Testis (tissue), 3 donors: ENCODE results near the gene CEACAM20. TPM values are rescaled to one million over a fixed set of nuclear protein-coding genes. Genes with fewer than 3 reads are reported as not detected.
A peak's percentile ranks its signal among the peaks of the same experiment; 100 is the strongest.
"Not testable (repeated sequence)": the region's sequence is repeated elsewhere in the genome, so short reads cannot be mapped to it uniquely, and the experiment has no call there.

Source experiments
- DNase-seq: peaks from one replicate; pipeline ENCODE4 v3.0.0-alpha.2; 2019
- H3K27ac ChIP-seq, 2 donors: fragments of 200-600 bp; sonication (generic); one replicate each; pipeline ENCODE4 v1.5.1; 2019
- H3K27me3 ChIP-seq: fragments of 200-600 bp; sonication (generic); one replicate; pipeline ENCODE4 v1.5.1; 2019
- H3K36me3 ChIP-seq: fragments of 200-600 bp; sonication (generic); one replicate; pipeline ENCODE4 v1.5.1; 2017; ENCODE audit warnings: low read depth; ENCODE audit errors: missing control alignments
- H3K4me1 ChIP-seq: fragments of 200-600 bp; sonication (generic); one replicate; pipeline ENCODE4 v1.5.1; 2019
- H3K4me3 ChIP-seq, 2 donors: fragments of 200-600 bp; sonication (generic); one replicate each; pipeline ENCODE4 v1.5.1; 2017 to 2019
- H3K9me3 ChIP-seq: fragments of 200-600 bp; sonication (generic); one replicate; pipeline ENCODE4 v1.5.1; 2017
- POLR2A ChIP-seq: fragments of 450-650 bp; IDR thresholded peaks from one replicate; pipeline ENCODE4 v1.6.1; 2017; ENCODE audit warnings: antibody characterized with exemption, mild to moderate bottlenecking, moderate library complexity
- WGBS, 2 donors: methylation state at CpG; one replicate each; pipeline ENCODE4 v1.1.5; 2018; 5-methylcytosine and 5-hydroxymethylcytosine counted together
- intact Hi-C: fragments of 100-400 bp; cut with DNase I; formaldehyde crosslinking; loops from one replicate; pipeline ENCODE4 v1.15.1; 2023; ENCODE audit warnings: low total_unique reads
- polyA plus RNA-seq: library from polyadenylated mRNA; stranded (reverse); fragments of 350-450 nt; fragmentation: Illumina TruSeq; extraction: RNeasy Lipid Tissue Mini Kit (QIAGEN cat#74804); gene quantifications from one replicate; pipeline ENCODE4 v1.2.3, GENCODE V29; 2014; ENCODE audit warnings: low read depth, low replicate concordance; ENCODE audit not compliant: insufficient read depth
- total RNA-seq, 2 donors: library from RNA; depleted of rRNA; stranded (reverse); fragments of >200 nt; gene quantifications; one replicate each; pipeline ENCODE4 v1.2.3, GENCODE V29; 2016
- TF ChIP-seq, protein P1 (sequence below), 3 experiments: fragments of 450-650 bp in 2 of 3; fragments of 200-600 bp in 1 of 3; sonication (generic) in 1 of 3; IDR thresholded peaks; one replicate each; pipeline ENCODE4 v1.5.1; 2016 to 2019; ENCODE audit warnings: antibody characterized with exemption in 3 of 3, mild to moderate bottlenecking in 2 of 3, moderate library complexity in 1 of 3

Gene CEACAM20
- total and polyA plus RNA-seq, 3 donors from 2014 or later, result 0.53 to 0.87 (median 0.62) TPM

DNA sequence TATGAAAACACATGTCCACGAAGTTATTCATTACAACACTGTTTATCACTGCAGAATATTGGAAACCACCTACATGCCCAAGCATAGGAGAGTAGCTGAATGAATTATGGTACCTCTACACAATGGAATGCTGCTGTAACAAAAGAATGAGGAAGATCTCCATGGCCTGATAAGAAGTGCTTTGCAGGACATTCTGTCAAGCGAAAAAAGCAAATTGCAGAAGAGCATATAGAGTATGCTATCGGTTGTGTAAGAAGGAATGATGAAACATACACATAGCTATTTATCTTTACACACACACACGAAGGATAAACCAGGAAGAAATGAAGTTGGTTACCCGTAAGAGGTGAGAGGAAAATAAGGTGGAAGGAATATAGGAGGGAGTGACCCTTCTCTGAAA lies 37.5 kb upstream of the CEACAM20 start:
- no peaks in the 10 kb centered on the region for H3K27me3 ChIP-seq
- no peaks in the 10 kb centered on the region for H3K36me3 ChIP-seq
- intact Hi-C loops, result no loop called here
- TF ChIP-seq, protein P1, sequence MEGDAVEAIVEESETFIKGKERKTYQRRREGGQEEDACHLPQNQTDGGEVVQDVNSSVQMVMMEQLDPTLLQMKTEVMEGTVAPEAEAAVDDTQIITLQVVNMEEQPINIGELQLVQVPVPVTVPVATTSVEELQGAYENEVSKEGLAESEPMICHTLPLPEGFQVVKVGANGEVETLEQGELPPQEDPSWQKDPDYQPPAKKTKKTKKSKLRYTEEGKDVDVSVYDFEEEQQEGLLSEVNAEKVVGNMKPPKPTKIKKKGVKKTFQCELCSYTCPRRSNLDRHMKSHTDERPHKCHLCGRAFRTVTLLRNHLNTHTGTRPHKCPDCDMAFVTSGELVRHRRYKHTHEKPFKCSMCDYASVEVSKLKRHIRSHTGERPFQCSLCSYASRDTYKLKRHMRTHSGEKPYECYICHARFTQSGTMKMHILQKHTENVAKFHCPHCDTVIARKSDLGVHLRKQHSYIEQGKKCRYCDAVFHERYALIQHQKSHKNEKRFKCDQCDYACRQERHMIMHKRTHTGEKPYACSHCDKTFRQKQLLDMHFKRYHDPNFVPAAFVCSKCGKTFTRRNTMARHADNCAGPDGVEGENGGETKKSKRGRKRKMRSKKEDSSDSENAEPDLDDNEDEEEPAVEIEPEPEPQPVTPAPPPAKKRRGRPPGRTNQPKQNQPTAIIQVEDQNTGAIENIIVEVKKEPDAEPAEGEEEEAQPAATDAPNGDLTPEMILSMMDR (IDR thresholded peaks at IDR 0.05), result no peak
- no peak for TF ChIP-seq POLR2A
- no peak for DNase-seq
- no peak overlapping the region for H3K4me3 ChIP-seq
- no peaks in the 10 kb centered on the region for H3K4me1 ChIP-seq
- 63 to 65% methylated on average over 5 of the region's 5 CpGs for WGBS, 2 donors
- no peaks in the 10 kb centered on the region for H3K9me3 ChIP-seq
- no peak overlapping the region for H3K27ac ChIP-seq

DNA sequence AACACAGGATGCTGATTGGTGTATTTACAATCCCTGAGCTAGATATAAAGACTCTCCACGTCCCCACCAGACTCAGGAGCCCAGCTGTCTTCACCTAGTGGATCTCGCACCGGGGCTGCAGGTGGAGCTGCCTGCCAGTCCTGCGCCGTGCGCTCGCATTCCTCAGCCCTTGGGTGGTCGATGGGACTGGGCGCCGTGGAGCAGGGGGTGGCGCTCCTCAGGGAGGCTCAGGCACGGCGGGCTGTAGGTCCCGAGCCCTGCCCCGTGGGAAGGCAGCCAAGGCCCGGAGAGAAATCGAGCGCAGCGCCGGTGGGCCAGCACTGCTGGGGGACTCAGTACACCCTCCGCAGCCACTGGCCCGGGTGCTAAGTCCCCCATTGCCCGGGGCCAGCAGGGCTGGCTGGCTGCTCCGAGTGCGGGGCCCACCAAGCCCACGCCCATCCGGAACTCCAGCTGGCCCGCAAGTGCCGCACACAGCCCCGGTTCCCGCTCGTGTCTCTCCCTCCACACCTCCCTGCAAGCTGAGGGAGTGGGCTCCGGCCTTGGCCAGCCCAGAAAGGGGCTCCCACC lies 33.7 kb upstream of the CEACAM20 start:
- DNase-seq, H3K27ac ChIP-seq, H3K4me1 ChIP-seq, H3K9me3 ChIP-seq, H3K27me3 ChIP-seq, intact Hi-C loops, H3K36me3 ChIP-seq: not testable (repeated sequence)
- H3K4me3 ChIP-seq, result peak overlapping the region in 1 of 2 donors; percentile 45
- 60 to 75% methylated on average over 2 to 17 of the region's 33 CpGs for WGBS, 2 donors

DNA sequence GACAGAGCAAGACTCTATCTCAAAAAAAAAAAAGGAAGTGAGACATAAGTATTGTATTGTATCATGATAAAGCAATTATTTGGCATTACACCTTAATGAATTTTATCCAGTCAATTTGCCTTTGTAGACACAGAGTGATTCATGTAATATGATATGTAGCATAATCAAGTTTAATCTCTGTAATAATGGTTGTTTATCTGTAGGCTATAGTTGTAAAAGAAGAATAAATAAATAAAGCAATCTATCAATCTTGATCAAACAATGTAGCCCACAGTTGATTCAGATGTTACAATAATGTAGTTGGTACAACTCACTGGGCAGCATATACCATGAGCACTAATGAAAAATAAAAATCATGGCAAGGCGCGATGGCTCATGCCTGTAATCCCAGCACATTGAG lies 28.5 kb upstream of the CEACAM20 start:
- H3K4me1 ChIP-seq, result no peaks in the 10 kb centered on the region
- TF ChIP-seq, protein P1 (IDR thresholded peaks at IDR 0.05), result no peak
- no peak for TF ChIP-seq POLR2A
- 93 to 94% methylated on average over 2 of the region's 2 CpGs for WGBS, 2 donors
- H3K9me3 ChIP-seq, result no peaks in the 10 kb centered on the region
- no peak overlapping the region for H3K27ac ChIP-seq
- no peak overlapping the region for H3K4me3 ChIP-seq
- H3K36me3 ChIP-seq, result no peaks in the 10 kb centered on the region
- intact Hi-C loops, result no loop called here
- no peak for DNase-seq
- no peaks in the 10 kb centered on the region for H3K27me3 ChIP-seq

DNA sequence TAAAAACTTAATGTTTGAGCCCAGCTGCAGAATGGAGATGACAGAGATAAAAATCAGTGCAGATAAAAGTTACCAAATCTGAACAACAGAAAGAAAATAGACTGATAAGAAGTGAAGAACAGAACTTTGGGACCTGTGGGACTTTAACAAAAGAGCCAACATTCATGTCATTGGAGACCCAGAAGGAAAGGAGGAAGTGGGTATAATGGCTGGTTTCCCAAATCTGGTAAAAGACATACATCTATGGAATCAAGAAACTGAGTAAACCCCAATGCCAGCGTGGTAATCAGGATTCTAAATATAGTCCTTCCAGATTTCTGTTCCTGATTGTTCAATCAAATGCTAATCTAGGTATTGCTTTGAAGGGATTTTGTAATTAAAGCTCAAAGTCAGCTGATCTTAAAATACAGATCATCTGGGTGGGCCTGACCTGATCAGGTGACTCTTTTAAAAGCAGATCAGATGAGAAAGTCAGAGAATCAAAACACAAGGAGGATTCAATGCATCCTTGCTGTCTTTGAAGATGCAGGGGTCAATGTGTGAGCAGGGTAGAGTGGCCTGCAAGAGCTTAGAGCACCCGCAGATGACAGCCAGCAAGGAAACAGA lies 25.3 kb upstream of the CEACAM20 start:
- Histone ChIP-seq H3K4me3 (no peak overlapping the region), H3K4me1 (no peaks in the 10 kb centered on the region), H3K9me3 (no peaks in the 10 kb centered on the region), H3K27ac (no peak overlapping the region), H3K27me3 (no peaks in the 10 kb centered on the region), H3K36me3 (no peaks in the 10 kb centered on the region)
- TF ChIP-seq, protein P1 (IDR thresholded peaks at IDR 0.05), result no peak
- no peak for TF ChIP-seq POLR2A
- no peak for DNase-seq
- 83 to 85% methylated on average over 2 of the region's 2 CpGs for WGBS, 2 donors
- intact Hi-C loops, result no loop called here

DNA sequence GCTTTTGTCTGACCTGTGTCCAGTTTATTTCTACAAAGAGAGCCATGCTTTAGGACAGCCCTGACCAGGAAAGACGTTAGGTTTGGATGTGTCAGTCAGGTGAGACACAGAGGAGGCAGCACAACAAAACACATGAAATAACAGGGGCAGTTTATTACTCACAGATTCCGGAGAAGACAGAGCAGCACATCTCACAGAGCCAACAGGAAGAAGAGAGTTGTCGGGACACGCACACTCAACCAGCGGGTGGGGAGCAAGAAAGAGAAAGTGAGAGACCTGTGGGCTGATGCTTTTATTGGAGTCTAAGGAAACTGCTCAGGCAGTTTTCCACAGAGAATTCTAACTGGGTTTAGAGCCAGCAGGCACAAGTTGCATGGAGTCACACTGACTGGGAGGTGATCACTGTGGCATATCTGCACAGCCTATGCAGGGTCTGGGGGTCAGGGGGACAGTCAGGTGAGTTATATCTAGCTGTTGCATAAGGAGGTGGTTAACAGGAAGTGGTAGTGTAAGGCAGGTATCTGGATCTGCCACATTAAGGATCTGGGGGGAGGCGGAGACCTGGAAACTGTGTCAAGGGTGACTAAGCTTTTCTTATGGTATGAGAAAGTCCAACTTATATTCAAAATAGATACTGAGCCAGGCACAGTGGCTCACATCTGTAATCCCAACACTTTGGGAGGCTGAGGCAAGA lies 24.1 kb upstream of the CEACAM20 start:
- H3K36me3 ChIP-seq, result no peaks in the 10 kb centered on the region
- no peaks in the 10 kb centered on the region for H3K4me1 ChIP-seq
- intact Hi-C loops, result no loop called here
- H3K27me3 ChIP-seq, result no peaks in the 10 kb centered on the region
- no peak overlapping the region for H3K27ac ChIP-seq
- DNase-seq, result no peak
- H3K9me3 ChIP-seq, result no peaks in the 10 kb centered on the region
- no peak overlapping the region for H3K4me3 ChIP-seq
- 71 to 73% methylated on average over 6 of the region's 6 CpGs for WGBS, 2 donors
- TF ChIP-seq, protein P1 (IDR thresholded peaks at IDR 0.05), result no peak
- TF ChIP-seq POLR2A, result no peak
